ENCODE measurements around the gene PLOD3. TPM values are rescaled to one million over a fixed set of nuclear protein-coding genes. Genes with fewer than 3 reads are reported as not detected.
"Not testable (repeated sequence)": the region's sequence is repeated elsewhere in the genome, so short reads cannot be mapped to it uniquely, and the experiment has no call there.

Gene PLOD3
- total RNA-seq, 3 donors from 2014 or later (not counting 1 experiment from before 2014, with no cell fraction given) = 41.7 to 54.5 (median 45.0) TPM

DNA sequence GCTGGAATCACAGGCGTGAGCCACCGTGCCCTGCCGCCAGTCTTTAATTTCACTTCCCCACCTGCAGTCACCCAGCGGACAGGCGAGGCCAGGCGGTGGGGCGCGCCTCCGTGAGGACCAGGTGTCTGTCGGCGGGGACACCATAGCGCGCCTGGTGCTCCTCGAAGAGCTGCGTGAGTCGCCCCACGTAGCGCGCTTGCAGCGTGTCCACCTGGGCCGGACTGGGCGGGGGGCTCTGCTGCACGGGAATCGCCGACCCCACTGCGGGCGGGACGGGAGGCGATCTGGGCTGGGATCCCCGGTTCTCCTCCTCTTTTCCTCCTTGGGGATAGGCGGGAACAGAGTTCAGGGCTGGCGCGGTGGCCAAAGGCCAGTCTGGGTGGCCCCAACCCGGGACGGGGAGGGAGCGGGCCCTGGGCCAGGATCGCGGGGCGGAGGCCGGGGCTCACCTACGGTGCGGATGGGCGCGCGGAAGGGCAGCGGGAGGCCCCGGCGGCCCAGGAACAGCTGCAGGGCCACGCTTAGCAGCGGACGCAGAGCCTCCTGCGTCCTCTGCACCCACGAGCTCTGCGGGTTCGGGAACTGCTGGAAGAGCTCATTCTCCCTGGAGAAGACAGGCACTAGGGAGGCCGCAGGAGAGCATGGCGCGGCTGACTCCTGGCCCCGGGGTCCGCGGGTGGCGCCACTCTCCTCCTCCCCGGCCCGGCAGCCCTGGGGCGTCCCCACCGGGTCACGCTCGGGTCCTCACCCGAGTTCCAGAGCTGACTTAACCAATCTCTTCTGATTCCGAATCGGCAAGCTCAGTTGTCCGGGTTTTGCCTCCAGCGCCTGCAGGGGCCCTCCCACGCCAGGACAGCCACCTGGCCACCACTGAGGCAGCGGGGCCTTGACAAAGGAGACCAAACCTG is 15.4 kb downstream of the PLOD3 start:
- Mint-ChIP-seq H3K4me1 (peaks cover 0 to 13% of the 10 kb centered on the region in 2 donors), H3K4me3 (no peak overlapping the region), H3K27me3 (ENCODE audit: low read depth in 2 of 2) (peaks cover 16 to 31% of the 10 kb centered on the region in 2 donors), H3K27ac (no peak overlapping the region), H3K9me3 (no peaks in the 10 kb centered on the region), H3K36me3 (no peaks in the 10 kb centered on the region)
- Histone ChIP-seq H3K27ac (ENCODE audit: low read length) (no peak overlapping the region), H3K4me3 (ENCODE audit: low read length) (no peak overlapping the region), H3K9me3 (ENCODE audit: control insufficient read depth, insufficient read depth, low read length) (no peaks in the 10 kb centered on the region), H3K36me3 (ENCODE audit: control insufficient read depth, insufficient read depth, low read length) (no peaks in the 10 kb centered on the region), H3K27me3 (ENCODE audit: control insufficient read depth, insufficient read depth, low read length) (peaks cover 17% of the 10 kb centered on the region), H3K4me1 (ENCODE audit: control insufficient read depth, insufficient read depth, low read length) (peaks cover 16% of the 10 kb centered on the region)
- intact Hi-C loops (cut with micrococcal nuclease) = no loop called here
- ATAC-seq = peak in 1 of 3 donors; percentile 34
- TF ChIP-seq, protein P1, sequence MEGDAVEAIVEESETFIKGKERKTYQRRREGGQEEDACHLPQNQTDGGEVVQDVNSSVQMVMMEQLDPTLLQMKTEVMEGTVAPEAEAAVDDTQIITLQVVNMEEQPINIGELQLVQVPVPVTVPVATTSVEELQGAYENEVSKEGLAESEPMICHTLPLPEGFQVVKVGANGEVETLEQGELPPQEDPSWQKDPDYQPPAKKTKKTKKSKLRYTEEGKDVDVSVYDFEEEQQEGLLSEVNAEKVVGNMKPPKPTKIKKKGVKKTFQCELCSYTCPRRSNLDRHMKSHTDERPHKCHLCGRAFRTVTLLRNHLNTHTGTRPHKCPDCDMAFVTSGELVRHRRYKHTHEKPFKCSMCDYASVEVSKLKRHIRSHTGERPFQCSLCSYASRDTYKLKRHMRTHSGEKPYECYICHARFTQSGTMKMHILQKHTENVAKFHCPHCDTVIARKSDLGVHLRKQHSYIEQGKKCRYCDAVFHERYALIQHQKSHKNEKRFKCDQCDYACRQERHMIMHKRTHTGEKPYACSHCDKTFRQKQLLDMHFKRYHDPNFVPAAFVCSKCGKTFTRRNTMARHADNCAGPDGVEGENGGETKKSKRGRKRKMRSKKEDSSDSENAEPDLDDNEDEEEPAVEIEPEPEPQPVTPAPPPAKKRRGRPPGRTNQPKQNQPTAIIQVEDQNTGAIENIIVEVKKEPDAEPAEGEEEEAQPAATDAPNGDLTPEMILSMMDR (IDR thresholded peaks at IDR 0.05) = no peak
- WGBS (ENCODE audit: insufficient coverage) = 10% methylated on average over 75 of the region's 75 CpGs
- no peak for DNase-seq

DNA sequence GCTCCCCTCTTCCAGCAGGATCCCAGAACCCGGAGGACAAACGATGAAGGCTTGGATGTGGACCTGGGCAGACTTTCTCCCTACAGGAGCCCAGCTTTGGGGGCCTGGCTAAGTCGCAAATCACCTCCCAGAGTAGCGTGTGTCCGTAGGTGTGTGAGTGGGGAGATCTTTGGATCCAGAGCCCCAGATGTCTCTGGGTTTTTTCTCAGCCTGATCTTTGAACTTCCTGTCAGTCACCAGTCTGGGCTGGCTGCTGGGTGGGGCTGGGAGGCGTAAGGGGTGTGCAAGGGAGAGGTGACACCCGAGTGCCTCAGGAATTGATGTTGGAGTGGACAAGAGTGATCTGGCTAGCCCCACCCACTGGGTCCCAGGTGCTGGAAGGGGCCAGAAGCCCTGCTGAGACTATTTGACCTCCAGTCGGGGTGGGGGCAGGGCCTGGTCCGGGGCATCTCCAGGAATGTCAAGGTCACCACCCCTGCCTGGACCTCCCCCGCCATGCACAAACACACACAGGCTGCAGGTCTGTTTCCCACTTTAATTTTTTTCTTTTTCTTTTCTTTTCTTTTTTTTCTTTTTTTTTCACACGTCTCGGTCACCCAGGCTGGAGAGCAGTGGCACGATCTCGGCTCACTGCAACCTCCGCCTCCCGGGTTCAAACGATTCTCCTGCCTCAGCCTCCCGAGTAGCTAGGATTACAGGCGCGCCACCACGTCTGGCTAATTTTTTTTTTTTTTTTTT is 16.4 kb downstream of the PLOD3 start, which contains the start of gene MOGAT3:
Gene MOGAT3, minus strand, starts transcription at position 175 of the 738 bp plus-strand sequence. CDS start 182 bp downstream, outside the sequence.
- no peak for ATAC-seq
- WGBS (ENCODE audit: insufficient coverage) = 32% methylated on average over 18 of the region's 21 CpGs
- no peak within 1 kb of the TSS for H3K4me3 ChIP-seq (ENCODE audit: low read length)

DNA sequence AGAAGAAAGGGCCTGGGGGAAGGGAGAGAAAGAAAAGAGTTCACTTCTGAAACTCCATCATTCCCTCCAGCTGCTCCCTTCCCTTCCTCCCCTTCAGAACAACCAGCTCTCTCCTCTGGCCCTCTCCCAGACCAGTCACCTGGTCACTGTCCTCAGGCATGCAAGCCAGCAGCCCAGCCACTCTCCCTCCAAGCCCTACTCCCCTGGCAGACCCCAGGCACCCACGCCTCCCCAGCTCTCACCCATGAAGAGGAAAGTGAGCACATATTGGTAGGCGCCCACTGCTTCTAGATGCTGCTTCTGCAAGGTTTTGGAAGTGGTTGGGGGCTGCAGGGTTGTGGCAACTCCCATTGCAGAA is 16.9 kb downstream of the PLOD3 start:
- no peak overlapping the region for H3K27ac Mint-ChIP-seq
- H3K36me3 Mint-ChIP-seq = no peaks in the 10 kb centered on the region
- TF ChIP-seq, protein P1 (IDR thresholded peaks at IDR 0.05) = no peak
- peaks cover 16 to 33% of the 10 kb centered on the region in 2 donors for H3K27me3 Mint-ChIP-seq (ENCODE audit: low read depth in 2 of 2)
- peaks cover 16% of the 10 kb centered on the region for H3K4me1 ChIP-seq (ENCODE audit: control insufficient read depth, insufficient read depth, low read length)
- H3K9me3 Mint-ChIP-seq = no peaks in the 10 kb centered on the region
- H3K4me3 ChIP-seq (ENCODE audit: low read length) = no peak overlapping the region
- intact Hi-C loops (cut with micrococcal nuclease) = no loop called here
- no peak overlapping the region for H3K4me3 Mint-ChIP-seq
- H3K9me3 ChIP-seq (ENCODE audit: control insufficient read depth, insufficient read depth, low read length) = no peaks in the 10 kb centered on the region
- H3K36me3 ChIP-seq (ENCODE audit: control insufficient read depth, insufficient read depth, low read length) = no peaks in the 10 kb centered on the region
- H3K27me3 ChIP-seq (ENCODE audit: control insufficient read depth, insufficient read depth, low read length) = peaks cover 17% of the 10 kb centered on the region
- no peak overlapping the region for H3K27ac ChIP-seq (ENCODE audit: low read length)
- peaks cover 0 to 9% of the 10 kb centered on the region in 2 donors for H3K4me1 Mint-ChIP-seq
- WGBS (ENCODE audit: insufficient coverage) = 76% methylated on average over 2 of the region's 2 CpGs
- DNase-seq (no peak), ATAC-seq (no peak)

More for the DNA sequence above, 16.4 kb downstream of the PLOD3 start, which contains the start of gene MOGAT3:
- H3K9me3 Mint-ChIP-seq = no peaks in the 10 kb centered on the region
- H3K4me3 Mint-ChIP-seq = no peak within 1 kb of the TSS
- no peak within 1 kb of the TSS for H3K27ac ChIP-seq (ENCODE audit: low read length)
- peaks cover 16 to 31% of the 10 kb centered on the region in 2 donors for H3K27me3 Mint-ChIP-seq (ENCODE audit: low read depth in 2 of 2)
- H3K27me3 ChIP-seq (ENCODE audit: control insufficient read depth, insufficient read depth, low read length) = peaks cover 17% of the 10 kb centered on the region
- H3K4me1 Mint-ChIP-seq = peaks cover 0 to 9% of the 10 kb centered on the region in 2 donors
- TF ChIP-seq, protein P1 (IDR thresholded peaks at IDR 0.05) = no peak
- H3K36me3 Mint-ChIP-seq = no peaks in the 10 kb centered on the region
- H3K4me1 ChIP-seq (ENCODE audit: control insufficient read depth, insufficient read depth, low read length) = peaks cover 16% of the 10 kb centered on the region
- DNase-seq = no peak
- H3K27ac Mint-ChIP-seq = no peak within 1 kb of the TSS
- intact Hi-C loops (cut with micrococcal nuclease) = no loop called here
- H3K9me3 ChIP-seq (ENCODE audit: control insufficient read depth, insufficient read depth, low read length) = no peaks in the 10 kb centered on the region
- H3K36me3 ChIP-seq (ENCODE audit: control insufficient read depth, insufficient read depth, low read length) = no peaks in the 10 kb centered on the region

DNA sequence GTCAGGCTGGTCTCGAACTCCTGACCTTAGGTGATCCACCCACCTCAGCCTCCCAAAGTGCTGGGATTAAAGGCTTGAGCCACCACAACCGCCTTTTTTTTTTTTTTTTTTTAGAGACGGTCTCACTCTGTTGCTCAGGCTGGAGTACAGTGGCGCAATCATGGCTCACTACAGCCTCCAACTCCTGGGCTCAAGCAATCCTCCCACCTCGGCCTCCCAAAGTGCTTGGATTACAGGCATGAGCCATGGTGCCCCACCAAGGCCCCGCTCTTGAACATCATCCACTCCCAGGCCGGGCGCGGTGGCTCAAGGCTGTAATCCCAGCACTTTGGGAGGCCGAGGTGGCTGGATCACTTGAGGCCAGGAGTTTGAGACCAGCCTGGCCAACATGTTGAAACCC is 17.9 kb downstream of the PLOD3 start:
- H3K9me3 ChIP-seq (ENCODE audit: control insufficient read depth, insufficient read depth, low read length) = not testable (repeated sequence)
- WGBS (ENCODE audit: insufficient coverage) = 90% methylated on average over 10 of the region's 10 CpGs

More for the DNA sequence above, 17.9 kb downstream of the PLOD3 start:
- H3K27ac ChIP-seq (ENCODE audit: low read length); H3K36me3 ChIP-seq (ENCODE audit: control insufficient read depth, insufficient read depth, low read length); H3K36me3 Mint-ChIP-seq; DNase-seq; H3K4me1 Mint-ChIP-seq; H3K4me3 Mint-ChIP-seq; H3K9me3 Mint-ChIP-seq; H3K27ac Mint-ChIP-seq; ATAC-seq; H3K4me3 ChIP-seq (ENCODE audit: low read length); intact Hi-C loops (cut with micrococcal nuclease): not testable (repeated sequence)
- H3K27me3 Mint-ChIP-seq (ENCODE audit: low read depth in 2 of 2) = peaks cover 16 to 33% of the 10 kb centered on the region in 2 donors
- peaks cover 17% of the 10 kb centered on the region for H3K27me3 ChIP-seq (ENCODE audit: control insufficient read depth, insufficient read depth, low read length)
- H3K4me1 ChIP-seq (ENCODE audit: control insufficient read depth, insufficient read depth, low read length) = peaks cover 16% of the 10 kb centered on the region
